Sigmoid colon (tissue), 7 donors: ENCODE results near the gene SELPLG. TPM values are rescaled to one million over a fixed set of nuclear protein-coding genes. Genes with fewer than 3 reads are reported as not detected.
A peak's percentile ranks its signal among the peaks of the same experiment; 100 is the strongest.
"Not testable (repeated sequence)": the region's sequence is repeated elsewhere in the genome, so short reads cannot be mapped to it uniquely, and the experiment has no call there.

Experiments used
- DNase-seq: peaks from one replicate; pipeline ENCODE4 v3.0.0-alpha.2; 2019
- H3K27ac ChIP-seq, 4 donors: fragments of 200-600 bp; sonication (generic); one replicate each; pipeline ENCODE4 v1.5.1; 2016 to 2019; ENCODE audit warnings: mild to moderate bottlenecking in 1 of 4
- H3K27me3 ChIP-seq, 3 donors: fragments of 200-600 bp; sonication (generic); one replicate each; pipeline ENCODE4 v1.5.1; 2019; ENCODE audit warnings: mild to moderate bottlenecking in 1 of 3
- H3K36me3 ChIP-seq, 4 donors: fragments of 200-600 bp; sonication (generic); one replicate each; pipeline ENCODE4 v1.5.1; 2016 to 2019
- H3K4me1 ChIP-seq, 4 donors: fragments of 200-600 bp; sonication (generic); one replicate each; pipeline ENCODE4 v1.5.1; 2017 to 2019
- H3K4me3 ChIP-seq, 4 donors: fragments of 200-600 bp; sonication (generic); one replicate each; pipeline ENCODE4 v1.5.1; 2017 to 2019; ENCODE audit warnings: mild to moderate bottlenecking in 2 of 4, moderate library complexity in 1 of 4
- H3K9me3 ChIP-seq, 4 donors: fragments of 200-600 bp in 3 of 4; sonication (generic) in 3 of 4; one replicate each; pipeline versions ENCODE4 v1.5.1 to v1.6.1; 2013 to 2019
- EP300 ChIP-seq, 4 donors: sonication (generic); formaldehyde crosslinking; IDR thresholded peaks; one replicate each; pipeline ENCODE4 v1.6.1; 2017; ENCODE audit warnings: antibody characterized with exemption in 4 of 4
- POLR2A ChIP-seq, 2 donors: fragments of 450-650 bp; IDR thresholded peaks; one replicate each; pipeline ENCODE4 v1.6.1; 2016; ENCODE audit warnings: antibody characterized with exemption in 2 of 2, mild to moderate bottlenecking in 2 of 2, moderate library complexity in 2 of 2
- POLR2AphosphoS5 ChIP-seq, 4 donors: sonication (generic); formaldehyde crosslinking; IDR thresholded peaks; one replicate each; pipeline ENCODE4 v1.6.1; 2017; ENCODE audit warnings: antibody characterized with exemption in 4 of 4
- WGBS, 2 donors: extraction: QIAGEN DNeasy Blood & Tissue Kit; methylation state at CpG; one replicate each; pipeline ENCODE4 v1.1.7; 2013; 5-methylcytosine and 5-hydroxymethylcytosine counted together
- intact Hi-C: fragments of 100-400 bp; cut with DNase I; formaldehyde crosslinking; loops from one replicate; pipeline ENCODE4 v1.15.1; 2023
- polyA plus RNA-seq, 3 donors: library from polyadenylated mRNA; stranded (reverse); fragments of 200-250 nt; gene quantifications; one replicate each; pipeline ENCODE4 v1.2.3, GENCODE V29; 2013
- total RNA-seq, 4 donors: library from RNA; depleted of rRNA; stranded (reverse); fragments of >200 nt; gene quantifications; one replicate each; pipeline ENCODE4 v1.1.0, GENCODE V29; 2016
- TF ChIP-seq, protein P1 (sequence below), 4 experiments: fragments of 450-650 bp in 3 of 4; fragments of 200-600 bp in 1 of 4; IDR thresholded peaks; one replicate each; pipeline ENCODE4 v1.5.1; 2016 to 2019; ENCODE audit warnings: antibody characterized with exemption in 4 of 4, mild to moderate bottlenecking in 3 of 4, moderate library complexity in 2 of 4
- donor health status: healthy with polysubstance abuse.
- donor health status: Bipolar disorder and iron deficiency.
- donor health status: healthy.

The SELPLG gene
- total and polyA plus RNA-seq, 7 donors: 1.8 to 26.1 (median 6.7) TPM

DNA sequence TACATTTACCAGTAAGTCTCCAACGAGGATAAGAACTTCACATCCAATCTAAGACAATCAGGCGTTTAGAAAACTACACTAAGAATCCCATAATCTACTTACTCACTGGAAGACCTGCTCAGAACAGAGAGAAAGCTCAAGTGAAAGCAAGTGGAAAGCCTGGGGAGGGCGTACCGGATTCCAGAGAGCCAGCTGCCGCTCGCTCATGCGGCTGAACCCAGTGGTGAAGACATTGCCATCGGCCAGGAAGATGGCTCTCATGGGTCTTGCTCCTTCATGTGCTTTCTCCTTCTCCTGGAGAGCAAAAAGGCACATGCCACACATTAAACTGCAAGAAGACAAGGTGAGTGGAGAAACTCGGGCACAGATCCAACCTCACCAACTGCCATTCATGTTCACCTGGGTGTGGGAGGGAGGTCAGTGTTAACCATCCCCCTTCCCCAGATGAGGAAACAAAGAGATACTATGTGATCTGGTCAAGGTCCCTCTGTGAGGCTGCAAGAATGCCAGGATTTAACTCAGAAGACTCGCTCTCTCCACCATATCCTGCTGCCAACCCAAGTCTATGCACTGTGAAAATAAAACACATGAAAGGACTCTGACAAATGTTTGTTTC is 23.5 kb upstream of the SELPLG start:
- Histone ChIP-seq H3K36me3 (peaks cover 21 to 82% (median 30%) of the 10 kb centered on the region in 4 donors), H3K4me1 (peaks cover 0 to 44% (median 31%) of the 10 kb centered on the region in 4 donors)
- TF ChIP-seq, protein P1, sequence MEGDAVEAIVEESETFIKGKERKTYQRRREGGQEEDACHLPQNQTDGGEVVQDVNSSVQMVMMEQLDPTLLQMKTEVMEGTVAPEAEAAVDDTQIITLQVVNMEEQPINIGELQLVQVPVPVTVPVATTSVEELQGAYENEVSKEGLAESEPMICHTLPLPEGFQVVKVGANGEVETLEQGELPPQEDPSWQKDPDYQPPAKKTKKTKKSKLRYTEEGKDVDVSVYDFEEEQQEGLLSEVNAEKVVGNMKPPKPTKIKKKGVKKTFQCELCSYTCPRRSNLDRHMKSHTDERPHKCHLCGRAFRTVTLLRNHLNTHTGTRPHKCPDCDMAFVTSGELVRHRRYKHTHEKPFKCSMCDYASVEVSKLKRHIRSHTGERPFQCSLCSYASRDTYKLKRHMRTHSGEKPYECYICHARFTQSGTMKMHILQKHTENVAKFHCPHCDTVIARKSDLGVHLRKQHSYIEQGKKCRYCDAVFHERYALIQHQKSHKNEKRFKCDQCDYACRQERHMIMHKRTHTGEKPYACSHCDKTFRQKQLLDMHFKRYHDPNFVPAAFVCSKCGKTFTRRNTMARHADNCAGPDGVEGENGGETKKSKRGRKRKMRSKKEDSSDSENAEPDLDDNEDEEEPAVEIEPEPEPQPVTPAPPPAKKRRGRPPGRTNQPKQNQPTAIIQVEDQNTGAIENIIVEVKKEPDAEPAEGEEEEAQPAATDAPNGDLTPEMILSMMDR (IDR thresholded peaks at IDR 0.05): no peak
- TF ChIP-seq EP300 (IDR thresholded peaks at IDR 0.05) (no peak), POLR2AphosphoS5 (IDR thresholded peaks at IDR 0.05) (no peak), POLR2A (IDR thresholded peaks at IDR 0.05) (no peak)

DNA sequence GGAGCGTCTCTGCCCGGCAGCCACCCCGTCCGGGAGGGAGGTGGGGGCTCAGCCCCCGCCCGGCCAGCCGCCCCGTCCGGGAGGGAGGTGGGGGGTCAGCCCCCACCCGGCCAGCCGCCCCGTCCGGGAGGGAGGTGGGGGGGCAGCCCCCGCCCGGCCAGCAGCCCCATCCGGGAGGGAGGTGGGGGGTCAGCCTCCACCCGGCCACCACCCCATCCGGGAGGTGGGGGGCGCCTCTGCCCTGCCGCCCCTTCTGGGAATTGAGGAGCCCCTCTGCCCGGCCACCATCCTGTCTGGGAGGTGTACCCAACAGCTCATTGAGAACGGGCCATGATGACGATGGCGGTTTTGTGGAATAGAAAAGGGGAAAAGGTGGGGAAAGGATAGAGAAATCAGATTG is 22.6 kb upstream of the SELPLG start:
- DNase-seq, H3K4me3 ChIP-seq, H3K9me3 ChIP-seq, intact Hi-C loops, H3K27me3 ChIP-seq: not testable (repeated sequence)
- Histone ChIP-seq H3K27ac (peak overlapping the region in 2 of 4 donors; percentile 56 to 99), H3K36me3 (peaks cover 27 to 85% (median 37%) of the 10 kb centered on the region in 4 donors), H3K4me1 (peaks cover 0 to 44% (median 29%) of the 10 kb centered on the region in 4 donors)
- WGBS, 2 donors: 93 to 95% methylated on average over 24 of the region's 24 CpGs

More for the DNA sequence above, 23.5 kb upstream of the SELPLG start:
- Histone ChIP-seq H3K4me3 (no peak overlapping the region), H3K9me3 (no peaks in the 10 kb centered on the region), H3K27ac (peak overlapping the region in 2 of 4 donors; percentile 85 to 99), H3K27me3 (no peaks in the 10 kb centered on the region)
- DNase-seq: no peak
- intact Hi-C loops: no loop called here
- WGBS, 2 donors: 57 to 91% methylated on average over 10 of the region's 10 CpGs

DNA sequence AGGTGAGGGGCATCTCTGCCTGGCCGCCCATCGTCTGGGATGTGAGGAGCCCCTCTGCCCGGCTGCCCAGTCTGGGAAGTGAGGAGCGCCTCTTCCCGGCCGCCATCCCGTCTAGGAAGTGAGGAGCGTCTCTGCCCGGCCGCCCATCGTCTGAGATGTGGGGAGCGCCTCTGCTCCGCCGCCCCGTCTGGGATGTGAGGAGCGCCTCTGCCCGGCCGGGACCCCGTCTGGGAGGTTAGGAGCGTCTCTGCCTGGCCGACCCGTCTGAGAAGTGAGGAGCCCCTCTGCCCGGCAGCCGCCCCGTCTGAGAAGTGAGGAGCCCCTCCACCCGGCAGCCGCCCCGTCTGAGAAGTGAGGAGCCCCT is 22.1 kb upstream of the SELPLG start:
- Histone ChIP-seq H3K36me3 (peaks cover 31 to 85% (median 37%) of the 10 kb centered on the region in 4 donors), H3K4me1 (peaks cover 0 to 40% (median 29%) of the 10 kb centered on the region in 4 donors), H3K27ac (peak overlapping the region in 1 of 4 donors; percentile 56)
- intact Hi-C loops, H3K4me3 ChIP-seq, H3K27me3 ChIP-seq, H3K9me3 ChIP-seq, DNase-seq: not testable (repeated sequence)
- WGBS, 2 donors: 94 to 96% methylated on average over 19 to 23 of the region's 28 CpGs

DNA sequence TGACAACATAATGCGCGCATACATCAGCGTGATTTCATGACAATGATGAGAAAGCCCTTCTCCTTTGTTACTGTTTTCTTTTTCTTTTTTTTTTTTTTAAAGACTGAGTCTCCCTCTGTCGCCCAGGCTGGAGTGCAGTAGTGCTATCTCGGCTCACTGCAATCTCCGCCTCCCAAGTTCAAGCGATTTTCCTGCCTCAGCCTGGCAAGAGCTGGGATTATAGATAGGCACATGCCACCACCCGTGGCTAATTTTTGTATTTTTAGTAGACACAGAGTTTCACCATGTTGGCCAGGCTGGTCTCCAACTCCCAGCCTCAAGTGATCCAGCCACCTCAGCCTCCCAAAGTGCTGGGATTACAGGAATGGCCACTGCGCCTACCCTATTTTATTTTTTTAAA is 20.9 kb upstream of the SELPLG start:
- WGBS, 2 donors: 95% methylated on average over 9 of the region's 9 CpGs
- DNase-seq, intact Hi-C loops, H3K9me3 ChIP-seq, H3K4me3 ChIP-seq, H3K27me3 ChIP-seq: not testable (repeated sequence)
- Histone ChIP-seq H3K4me1 (peaks cover 0 to 38% (median 27%) of the 10 kb centered on the region in 4 donors), H3K36me3 (peaks cover 31 to 88% (median 42%) of the 10 kb centered on the region in 4 donors), H3K27ac (peak overlapping the region in 1 of 4 donors; percentile 18)

DNA sequence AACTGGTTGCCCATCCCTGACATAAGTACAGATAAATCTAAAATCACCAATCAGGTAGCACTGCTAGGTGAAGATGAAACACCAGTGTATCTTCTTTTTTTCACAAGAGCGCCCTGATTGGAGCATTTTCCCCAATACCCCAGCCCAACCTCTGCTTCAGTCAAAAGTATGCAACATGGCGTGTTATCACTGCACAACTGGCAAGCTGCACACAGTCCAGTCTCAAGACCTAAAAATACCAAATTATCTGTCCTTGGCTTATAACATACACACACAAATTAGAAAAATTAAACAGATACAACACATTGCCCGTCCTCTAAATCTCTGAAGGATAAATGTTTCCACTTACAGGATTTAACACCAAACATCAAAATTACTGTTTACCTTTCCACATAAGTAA is 20.2 kb upstream of the SELPLG start:
- no peak for DNase-seq

DNA sequence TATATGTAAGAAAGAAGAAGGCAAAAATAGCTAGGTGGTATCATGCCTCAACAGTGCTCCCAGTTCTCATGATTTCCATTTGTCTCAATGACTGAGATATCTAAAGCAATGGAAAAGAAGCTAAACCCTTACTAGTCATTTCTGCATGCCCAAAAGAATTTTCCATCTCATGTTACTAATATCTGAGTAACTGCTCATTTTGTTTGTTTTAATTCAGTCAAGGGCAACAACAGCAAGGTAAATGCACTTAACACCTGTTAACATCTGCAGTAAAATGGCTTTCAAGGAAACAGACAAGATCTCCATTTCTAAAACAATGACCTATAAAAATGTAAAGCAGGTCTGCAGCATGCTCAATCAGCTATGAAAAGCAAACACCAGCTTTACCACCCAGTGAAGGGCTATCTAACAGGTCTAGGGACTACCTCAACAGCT is 19.4 kb upstream of the SELPLG start:
- H3K9me3 ChIP-seq: no peaks in the 10 kb centered on the region
- H3K4me1 ChIP-seq: peaks cover 0 to 31% (median 21%) of the 10 kb centered on the region in 4 donors
- intact Hi-C loops: no loop called here
- no peak for DNase-seq
- TF ChIP-seq POLR2A (IDR thresholded peaks at IDR 0.05) (no peak), EP300 (IDR thresholded peaks at IDR 0.05) (no peak), POLR2AphosphoS5 (IDR thresholded peaks at IDR 0.05) (no peak)
- TF ChIP-seq, protein P1 (IDR thresholded peaks at IDR 0.05): no peak
- H3K27me3 ChIP-seq: no peaks in the 10 kb centered on the region
- peaks cover 36 to 91% (median 47%) of the 10 kb centered on the region in 4 donors for H3K36me3 ChIP-seq
- H3K4me3 ChIP-seq: no peak overlapping the region
- H3K27ac ChIP-seq: peak overlapping the region in 2 of 4 donors; percentile 15 to 39

More for the DNA sequence above, 20.2 kb upstream of the SELPLG start:
- WGBS, 2 donors: 92 to 94% methylated on average over 3 of the region's 3 CpGs
- Histone ChIP-seq H3K27ac (peak overlapping the region in 1 of 4 donors; percentile 15), H3K36me3 (peaks cover 32 to 91% (median 45%) of the 10 kb centered on the region in 4 donors), H3K9me3 (no peaks in the 10 kb centered on the region), H3K27me3 (no peaks in the 10 kb centered on the region), H3K4me1 (peaks cover 0 to 38% (median 28%) of the 10 kb centered on the region in 4 donors), H3K4me3 (no peak overlapping the region)
- no peak for TF ChIP-seq POLR2AphosphoS5 (IDR thresholded peaks at IDR 0.05)
- TF ChIP-seq, protein P1 (IDR thresholded peaks at IDR 0.05): no peak
- TF ChIP-seq POLR2A (IDR thresholded peaks at IDR 0.05): no peak
- no peak for TF ChIP-seq EP300 (IDR thresholded peaks at IDR 0.05)
- intact Hi-C loops: no loop called here
